UCSD-AML1 (cell line): ENCODE results near the gene CEBPA.

Source experiments
- DNase-seq: peaks from one replicate; lab custom pipeline; 2025; ENCODE audit not compliant: unreplicated experiment; lab: John Stamatoyannopoulos, UW

CEBPA gene

DNA sequence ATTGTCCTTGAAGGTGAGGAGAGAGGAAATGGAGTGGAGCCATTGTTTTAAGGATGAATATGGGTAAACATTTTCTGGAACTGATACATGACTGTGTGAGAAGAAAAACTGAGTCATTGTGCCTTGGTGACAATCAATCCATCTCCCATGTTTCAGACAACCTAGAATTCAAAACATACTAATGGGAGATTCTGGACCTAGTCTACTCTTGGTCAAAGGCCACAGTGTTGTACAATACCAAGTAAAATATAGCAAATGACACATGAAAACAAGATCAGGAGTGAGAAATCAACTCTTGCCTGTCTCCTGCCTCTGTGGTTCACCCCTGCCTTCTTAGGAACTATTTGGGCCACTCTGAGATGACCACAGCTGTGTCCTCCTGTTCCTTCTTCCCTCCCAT is 13.1 kb downstream of the CEBPA start:
- no peak for DNase-seq

DNA sequence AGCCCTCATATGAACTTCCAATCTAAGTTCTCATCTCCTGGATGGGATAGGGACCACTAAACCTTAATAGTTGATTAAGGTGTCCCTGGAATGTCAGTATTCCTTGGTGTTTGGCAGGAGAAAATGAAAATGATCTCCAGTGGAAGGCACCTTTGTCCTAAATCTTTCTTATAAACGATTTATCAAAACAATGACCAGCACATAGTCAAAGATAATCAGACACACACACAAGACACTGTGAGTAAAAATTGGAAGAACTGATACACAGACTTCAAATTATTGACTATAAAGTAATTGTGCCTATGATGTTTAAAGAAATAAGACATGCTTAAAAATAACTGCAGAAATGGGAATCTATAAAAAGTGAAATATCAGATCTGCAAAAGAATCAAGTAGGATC is 13.7 kb downstream of the CEBPA start:
- DNase-seq: no peak

DNA sequence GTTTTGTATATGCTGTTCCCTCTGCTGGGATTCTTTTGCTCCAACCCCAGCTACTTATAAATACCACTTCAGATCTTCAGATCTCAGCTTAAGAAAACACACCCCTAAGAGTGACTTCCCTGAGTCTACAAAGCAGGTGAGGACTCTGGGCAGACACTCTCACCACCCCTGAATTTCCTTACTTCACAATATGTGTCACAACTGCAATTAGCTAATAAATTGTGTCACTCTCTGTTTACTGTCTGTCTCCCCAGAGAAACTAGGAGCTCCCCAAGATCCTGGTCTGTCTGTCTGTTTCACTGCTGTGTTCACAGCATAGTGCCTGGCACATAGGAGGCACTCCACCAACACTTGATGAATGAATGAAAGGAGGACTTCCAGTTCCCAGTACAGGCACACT is 14.4 kb downstream of the CEBPA start:
- DNase-seq: no peak

DNA sequence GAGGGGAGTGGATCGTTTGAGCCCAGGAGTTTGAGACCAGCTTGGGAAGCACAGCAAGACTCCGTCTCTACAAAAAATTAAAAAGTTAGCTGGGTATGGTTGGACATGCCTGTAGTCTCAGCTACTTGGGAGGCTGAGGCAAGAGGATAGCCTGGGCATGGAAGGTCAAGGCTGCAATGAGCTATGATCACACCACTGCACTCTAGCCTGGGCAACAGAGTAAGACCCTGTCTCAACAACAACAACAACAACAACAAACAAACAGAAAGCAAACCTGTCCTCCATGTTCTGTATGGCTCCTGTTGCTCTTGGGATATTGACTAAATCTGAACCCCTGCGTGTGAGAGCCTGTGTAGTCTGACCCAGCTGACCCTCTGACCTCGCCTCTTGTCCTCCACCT is 14.9 kb downstream of the CEBPA start:
- no peak for DNase-seq

DNA sequence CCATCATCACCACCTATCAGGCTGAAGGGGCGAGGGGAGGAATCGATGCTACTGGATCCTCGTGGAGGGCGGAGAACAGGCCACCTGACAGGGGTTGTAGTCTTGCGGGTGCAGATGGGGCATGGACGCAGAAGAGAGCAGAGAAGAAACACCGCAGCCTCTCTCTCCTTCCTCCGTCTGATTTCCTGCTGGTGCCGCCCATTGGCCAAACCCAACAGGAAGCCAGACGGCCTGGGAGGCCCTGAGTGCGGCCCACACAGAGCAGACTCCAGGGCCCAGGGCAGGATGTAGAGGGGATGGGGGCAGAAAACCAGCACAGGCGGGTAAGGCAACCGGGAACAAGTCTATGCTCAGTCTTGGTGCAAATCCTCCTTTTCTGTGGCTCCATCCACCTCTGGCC is 15.4 kb downstream of the CEBPA start:
- peak; percentile 86 for DNase-seq

DNA sequence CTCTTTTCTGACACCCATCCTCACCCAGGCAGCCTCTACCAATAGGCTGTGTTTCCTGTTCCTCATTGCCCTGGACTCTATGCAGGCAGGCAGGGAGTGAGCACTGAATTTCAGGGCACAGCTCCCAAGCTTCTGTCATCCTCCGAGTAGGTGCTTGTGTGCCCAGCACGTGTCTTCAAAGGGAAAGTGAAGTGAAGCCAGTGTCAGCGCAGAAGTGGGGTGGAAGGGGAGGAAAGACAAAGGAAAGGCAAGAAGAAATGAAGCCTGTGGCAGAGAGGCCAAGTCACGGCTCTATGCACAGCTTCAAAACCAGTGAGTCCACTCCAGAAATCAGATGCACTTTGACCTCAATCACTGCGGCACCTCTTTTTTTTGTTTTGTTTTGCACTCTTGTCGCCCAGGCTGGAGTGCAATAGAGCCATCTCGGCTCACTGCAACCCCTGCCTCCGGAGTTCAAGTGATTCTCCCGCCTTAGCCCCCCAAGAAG is 16.9 kb downstream of the CEBPA start:
- no peak for DNase-seq

DNA sequence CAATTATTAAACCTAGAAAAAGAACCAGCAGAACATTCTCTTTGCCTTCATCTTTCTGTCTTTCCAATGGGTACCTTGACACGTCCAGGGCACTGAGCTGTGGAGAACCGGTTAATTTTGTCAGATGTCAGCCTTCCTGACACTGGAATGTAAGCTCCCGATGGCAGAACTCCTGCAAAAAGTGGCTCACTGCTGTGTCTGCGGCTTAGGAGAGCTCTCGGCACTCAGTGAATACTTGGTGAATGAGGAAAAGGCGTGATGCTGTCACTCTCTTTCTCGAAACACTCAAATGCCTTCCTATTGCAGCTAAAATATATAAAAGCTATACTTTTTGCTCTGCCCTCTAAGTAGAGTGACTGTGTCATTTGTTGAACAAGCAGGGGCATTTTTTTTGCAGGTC is 17.6 kb downstream of the CEBPA start:
- no peak for DNase-seq

DNA sequence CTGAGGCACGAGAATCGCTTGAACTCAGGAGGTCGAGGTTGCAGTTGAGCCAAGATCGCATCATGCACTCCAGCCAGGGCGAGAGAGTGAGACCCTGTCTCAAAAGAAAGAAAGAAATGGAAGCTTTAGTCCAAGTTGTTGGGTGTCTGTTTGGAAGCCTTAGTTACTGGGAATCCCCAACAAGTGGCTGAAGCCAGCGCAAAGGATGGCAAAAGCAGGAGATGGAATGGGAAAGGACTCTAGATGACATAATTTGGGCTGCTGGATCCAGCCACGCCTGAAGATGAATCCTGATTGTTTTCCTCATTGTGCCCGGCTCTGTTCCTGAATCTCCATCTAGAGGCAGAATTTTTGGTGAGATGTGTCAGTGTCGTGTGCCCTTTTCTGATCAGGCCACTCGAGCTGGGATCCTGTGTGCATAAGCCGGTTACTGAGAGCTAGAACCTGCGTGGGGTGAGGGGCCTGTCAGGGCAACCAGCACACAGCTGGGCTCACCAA is 18.1 kb downstream of the CEBPA start:
- DNase-seq: no peak

DNA sequence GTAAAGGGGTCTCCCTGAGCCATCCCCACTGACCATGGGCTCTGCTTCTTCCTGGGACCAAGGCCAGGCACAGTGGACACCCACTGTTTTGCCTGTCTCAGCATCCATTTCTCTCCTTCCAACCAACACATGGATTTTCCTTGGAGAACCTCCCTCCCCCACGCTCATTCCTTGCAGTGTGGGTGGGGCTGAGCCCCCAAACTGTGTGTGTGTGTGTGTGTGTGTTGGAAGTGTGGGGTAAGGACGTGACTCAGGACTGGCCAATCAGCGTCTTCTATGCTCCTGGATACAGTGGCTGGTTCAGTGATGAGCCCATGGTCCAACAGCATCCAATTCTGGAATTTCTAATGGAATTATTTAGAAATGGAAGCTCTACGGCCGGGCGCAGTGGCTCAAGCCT is 18.7 kb downstream of the CEBPA start:
- DNase-seq: no peak

DNA sequence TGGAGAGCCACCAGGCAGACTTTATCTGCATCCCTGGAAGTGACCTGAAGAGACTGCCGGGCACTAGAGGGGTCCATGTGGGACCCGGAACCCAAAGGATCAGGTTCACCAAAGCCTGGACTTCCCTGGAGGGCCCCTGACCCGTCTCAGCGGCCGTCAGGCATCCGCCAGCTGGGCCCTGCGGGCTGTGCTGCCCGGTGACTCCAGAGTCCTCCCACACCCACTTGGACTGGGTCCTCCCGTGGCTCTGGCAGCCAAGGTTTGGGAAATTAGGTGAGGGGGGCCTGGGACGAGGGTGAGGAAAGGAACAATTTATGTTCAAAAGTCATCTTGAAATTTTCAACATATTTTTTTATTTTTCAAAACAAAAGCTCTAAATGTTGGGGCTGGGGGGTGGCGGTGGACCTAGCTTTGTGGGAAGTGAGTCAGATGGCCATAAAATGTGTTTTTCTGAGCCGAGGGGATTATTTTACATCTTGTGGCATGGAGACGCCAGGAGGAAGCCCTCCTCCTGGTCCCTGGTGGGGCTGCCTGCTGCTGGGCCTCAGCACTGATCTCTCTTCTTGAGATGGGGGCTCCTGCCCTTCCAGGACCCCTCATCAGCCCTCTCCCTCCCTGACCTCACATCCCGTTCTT is 20.2 kb downstream of the CEBPA start:
- DNase-seq: no peak

DNA sequence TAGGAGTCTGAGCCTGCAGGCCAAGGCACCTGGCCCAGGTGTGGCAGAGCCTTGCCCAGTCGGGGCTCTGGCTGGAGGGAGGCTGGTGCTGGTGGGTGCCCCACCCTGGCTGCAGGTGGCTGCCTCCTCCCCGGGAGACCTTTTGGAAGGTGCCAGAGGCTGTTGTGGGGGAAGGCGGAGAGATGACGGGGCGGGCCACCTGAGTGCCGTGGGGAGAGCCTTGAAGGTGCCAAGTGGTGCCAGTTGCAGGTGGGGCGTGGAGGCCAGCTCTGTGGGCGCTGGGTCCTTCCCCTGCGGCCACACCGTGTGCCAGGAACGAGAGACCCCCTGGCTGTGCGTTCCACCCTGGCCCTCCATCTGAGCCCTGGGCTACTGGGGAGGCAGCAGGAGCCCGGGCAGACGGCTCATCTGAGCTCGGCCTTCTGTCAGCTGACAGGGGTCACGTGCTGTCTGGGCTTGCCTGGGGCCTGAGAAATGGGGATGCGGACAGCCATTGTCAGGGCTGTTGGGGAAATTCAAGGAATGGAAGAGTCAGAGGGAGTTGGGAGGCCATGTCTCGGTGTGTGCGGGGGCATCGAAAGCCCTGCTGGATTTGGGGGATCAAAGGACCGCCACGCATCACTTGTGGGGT is 20.9 kb downstream of the CEBPA start:
- no peak for DNase-seq

DNA sequence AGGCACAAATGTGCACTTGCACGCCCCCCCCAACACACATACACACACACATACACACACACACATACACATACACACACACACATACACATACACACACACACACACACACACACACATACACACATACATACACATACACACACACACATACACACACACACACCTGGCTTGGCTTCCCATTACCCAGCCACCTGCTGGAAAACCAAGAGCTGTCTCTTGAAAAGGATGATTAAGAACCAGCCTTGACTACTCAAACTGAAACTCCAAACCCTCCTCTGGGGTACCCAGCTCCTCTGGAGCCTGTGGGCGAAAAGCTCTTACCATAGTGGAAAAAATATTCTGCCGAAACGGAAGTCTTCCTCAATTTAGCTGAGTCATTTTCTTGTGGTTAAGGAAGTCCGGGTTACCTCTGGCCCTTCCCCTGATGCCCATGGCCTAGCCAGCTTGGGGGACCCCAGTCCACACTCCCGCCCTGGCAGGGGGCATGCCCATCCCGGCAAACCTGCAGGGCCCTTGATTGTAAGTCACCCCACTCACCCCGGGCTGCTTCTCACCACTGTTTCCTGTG is 21.9 kb downstream of the CEBPA start:
- DNase-seq: peak; percentile 53

DNA sequence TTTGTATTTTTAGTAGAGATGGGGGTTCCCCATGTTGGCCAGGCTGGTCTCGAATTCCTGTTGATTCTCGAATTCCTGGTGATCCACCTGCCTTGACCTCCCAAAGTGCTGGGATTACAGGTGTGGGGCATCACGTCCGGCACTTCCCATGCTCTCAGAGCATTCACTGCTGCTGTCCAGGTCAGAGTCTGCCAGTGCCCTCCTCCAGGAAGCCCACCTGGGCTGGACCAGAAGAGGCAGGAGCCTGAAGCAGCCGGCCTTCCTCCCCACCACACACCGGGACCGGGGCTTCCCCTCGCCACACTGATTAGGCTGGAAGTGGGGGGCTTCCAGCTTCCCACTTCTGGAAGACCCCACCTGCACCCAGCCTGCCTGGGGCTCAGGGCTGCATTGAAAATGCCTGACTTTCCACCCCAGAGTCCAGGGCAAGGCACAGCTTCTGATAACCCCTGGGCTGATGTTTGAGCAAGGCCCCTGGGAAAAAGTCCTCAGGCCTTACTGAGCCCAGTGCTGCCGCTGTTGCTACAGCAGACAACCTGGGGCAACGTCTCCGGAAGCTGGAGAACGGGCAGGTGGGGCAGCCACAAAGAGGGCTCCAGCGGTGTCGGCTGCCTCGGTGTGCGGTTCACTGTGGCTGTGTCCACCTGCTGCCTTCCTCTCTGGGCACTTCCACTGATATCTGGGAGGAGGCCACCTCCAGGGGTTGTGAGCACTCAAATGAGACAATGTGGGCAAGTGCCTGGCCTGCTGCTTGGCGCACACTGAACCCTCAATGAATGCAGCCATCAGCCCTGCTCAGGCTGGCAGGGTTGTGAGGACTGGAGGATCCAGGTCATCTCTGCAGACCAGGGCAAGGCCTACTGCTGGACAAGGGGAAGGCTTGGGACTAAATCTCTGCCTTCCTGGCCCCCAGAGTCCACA is 22.6 kb downstream of the CEBPA start:
- DNase-seq: no peak

DNA sequence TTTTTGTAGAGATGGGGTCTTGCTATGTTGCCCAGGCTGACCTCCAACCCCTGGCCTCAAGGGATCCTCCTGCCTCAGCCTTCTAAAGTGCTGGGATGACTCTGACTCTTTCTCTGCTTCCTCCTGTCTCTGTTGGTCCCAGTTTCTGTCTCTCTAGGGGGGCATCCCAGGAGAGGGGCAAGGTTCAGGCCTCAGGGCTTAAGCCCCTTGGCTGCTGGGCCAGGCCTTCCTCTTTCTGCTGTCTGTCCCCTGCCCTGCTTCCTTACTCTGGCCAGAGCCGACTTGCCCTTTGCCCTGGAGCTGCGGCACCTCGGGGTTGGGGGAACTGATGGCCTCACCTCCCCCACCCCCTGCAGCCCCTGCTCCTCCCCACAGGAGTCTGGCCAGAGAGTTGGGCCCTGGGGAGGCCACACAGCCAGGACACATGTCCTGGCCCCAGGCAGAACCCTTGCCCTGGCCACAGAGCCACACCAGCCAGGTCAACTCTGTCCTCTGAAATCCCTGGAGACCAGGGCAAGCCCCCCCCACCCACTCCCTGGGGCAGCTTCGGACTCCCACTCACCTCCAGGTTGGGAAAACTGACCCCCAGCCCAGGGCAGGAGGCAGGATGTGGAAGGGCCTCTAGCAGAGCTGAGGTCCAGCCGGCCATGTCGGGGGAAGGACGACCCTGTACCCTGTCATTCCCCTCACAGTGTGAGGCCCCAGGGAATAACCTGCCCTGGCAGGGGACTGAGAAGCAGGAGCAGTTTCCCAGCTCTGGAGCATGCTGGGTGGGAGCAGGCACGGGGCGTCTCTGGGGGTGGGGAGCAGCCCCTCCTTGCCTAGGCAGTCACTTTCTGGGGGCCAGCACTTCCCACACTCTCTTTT is 23.7 kb downstream of the CEBPA start:
- DNase-seq: no peak

DNA sequence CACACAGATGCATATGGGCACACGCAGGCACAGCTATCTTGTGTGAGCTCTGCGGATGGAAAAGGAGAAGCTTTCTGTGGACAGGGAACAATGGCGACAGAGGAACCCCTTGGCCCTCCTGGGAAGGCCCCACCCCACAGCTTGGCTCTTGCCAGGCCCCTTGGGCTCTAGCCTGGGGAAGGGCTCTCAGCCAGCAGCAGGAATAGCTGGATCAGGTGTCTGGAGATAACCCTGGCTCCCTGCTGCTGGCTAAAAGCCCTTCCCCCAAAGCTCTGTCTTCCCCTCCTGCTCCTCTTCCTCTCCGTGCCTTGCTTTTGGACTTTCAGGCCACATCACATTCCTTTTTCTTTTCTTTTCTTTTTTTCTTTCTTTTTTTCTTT is 24.3 kb downstream of the CEBPA start:
- DNase-seq: no peak

DNA sequence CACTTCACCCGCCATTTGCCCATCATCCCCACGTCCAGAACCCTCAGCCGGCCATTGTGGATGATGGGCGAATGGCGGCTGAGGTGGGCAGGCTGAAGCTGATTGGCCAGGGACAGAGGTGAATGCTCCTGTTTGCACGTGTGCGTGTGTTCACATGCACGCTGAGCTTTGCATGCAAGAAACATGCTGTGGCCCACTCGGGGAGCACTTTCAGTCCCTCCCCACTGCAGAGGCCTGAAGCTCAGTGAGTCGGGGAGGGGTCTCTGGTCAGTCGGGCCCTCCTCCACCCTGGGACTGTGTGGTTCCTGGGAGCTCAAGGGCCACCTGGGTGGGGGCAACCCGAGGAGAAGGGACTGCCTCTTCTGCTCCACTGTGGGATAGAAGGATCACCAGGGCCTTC is 24.9 kb downstream of the CEBPA start:
- DNase-seq: no peak

DNA sequence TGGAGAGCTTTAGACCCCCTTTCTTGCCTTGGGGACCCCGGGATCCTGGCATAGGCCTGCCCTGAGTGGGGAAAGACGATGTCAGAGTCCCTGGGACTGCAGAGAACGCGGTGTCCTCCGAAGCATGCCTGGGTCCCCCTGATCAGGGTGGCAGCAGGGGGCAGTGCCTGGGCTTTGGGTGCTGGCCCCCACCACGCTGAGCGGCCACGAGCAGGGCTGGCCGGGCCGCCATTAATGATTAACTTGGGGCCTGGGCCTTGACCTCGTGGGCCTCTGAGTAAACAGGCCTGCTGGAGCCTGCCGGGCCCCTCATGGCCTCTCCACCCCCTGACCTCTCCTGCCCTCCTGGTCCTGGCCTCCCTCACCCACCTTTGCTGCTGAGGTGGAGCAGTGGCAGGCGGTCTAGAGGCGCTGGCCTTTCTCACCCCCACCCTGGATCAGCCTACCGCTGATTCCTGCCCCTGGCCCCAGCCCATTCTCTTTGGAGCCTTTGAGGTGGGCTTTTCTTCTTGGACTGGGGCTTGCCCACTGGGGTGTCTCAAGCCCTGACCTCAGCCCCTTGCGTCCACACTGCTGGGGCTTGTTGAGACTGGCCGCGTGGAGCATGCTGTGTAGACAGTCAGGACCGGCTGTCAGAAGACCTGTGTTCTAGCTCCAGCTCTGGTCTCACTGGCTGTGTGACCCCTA is 26.3 kb downstream of the CEBPA start:
- DNase-seq: no peak

DNA sequence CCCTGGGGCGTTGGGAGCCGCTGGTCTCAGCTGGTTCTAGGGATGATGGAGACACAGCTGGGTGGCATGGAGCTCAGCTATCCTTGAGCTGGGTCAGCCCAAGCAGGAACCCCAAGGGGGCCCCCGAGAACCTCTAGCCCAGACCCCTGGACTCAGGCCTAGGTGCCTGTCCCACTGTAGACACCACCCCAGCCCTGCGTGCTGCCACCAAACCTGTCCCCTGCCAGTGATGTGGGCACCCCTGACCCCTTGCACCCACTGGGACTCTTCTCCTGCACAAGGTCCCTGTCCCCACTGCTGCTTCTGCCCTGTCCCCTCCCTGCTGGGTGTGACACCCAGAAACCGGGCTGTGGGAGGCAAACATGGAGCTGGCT is 26.8 kb downstream of the CEBPA start:
- no peak for DNase-seq

DNA sequence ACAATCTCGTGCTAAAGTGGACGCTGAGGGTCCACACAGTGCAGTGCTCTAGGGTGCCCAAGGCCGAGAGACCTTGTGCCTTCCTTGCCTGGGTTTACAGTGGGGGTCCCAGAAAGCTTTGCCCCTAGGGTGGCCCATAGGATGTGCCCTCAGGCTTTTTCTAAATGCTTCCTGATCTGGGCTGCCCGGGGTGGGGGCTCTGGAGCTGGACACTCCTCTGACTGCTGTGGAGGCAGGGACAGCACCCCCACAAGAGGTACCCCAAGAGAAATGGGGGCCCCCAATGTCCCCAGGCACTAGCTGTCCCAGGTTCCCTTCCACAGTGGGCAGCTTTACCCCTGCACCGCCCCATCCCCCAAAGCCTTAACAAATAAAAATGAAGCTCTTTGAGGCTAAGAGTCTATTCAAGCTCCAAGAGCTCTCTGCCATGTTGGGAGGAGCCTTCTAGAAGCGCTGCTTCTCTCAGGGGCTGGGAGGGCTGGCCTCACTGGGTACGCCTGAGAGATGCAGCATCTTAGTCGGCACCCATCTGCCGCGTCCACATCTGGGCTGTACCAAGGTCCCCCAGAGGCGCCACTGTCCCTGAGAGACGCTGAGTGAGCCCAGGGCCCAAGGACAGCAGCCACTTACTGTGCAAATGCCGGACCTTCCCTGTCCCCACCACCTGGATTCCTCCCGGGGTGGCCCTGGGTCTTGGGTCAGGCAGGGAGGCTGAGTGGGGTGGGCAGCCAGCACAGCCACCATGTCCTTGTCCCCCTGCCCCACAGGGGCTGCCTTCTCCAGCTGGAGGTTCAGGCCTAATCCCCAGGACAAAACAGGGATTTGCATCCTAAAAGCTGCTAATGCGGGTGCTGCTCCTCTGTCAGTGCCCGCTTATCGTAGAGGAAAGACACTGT is 27.4 kb downstream of the CEBPA start:
- no peak for DNase-seq
